ENCODE results near the gene CLCN7.

Gene CLCN7

DNA sequence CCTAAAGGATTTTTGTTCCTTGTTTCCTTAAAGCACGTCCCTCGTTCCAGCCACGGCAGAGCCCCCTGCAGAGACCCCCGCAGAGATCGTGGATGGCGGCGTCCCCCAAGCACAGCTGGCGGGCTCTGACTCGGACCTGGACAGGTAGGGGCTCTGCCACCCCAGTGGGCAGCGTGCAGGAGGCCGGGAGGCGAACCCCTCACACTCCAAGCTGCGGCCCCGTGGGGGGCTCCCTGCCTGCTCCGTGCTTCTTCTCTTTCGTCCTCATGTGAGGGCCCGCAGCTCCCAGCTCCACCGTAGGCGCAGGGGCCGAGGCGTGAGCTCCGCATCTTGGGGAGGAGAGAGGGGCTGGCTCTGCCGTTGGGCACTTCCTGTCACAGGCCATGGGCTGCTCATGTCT lies 26.8 kb upstream of the CLCN7 start:
- DNase-seq = no peak

GRCh38 chr16:1500465-1501150 lies 25.8 kb upstream of the CLCN7 start:
- no peak for DNase-seq

- DNase-seq = no peak
Observed at GRCh38 chr16:1499756-1500464, 25.1 kb upstream of the CLCN7 start.

- DNase-seq = no peak
Observed at GRCh38 chr16:1498899-1499676, 24.3 kb upstream of the CLCN7 start.

GRCh38 chr16:1497014-1497598 lies 22.3 kb upstream of the CLCN7 start:
- DNase-seq = no peak

DNA sequence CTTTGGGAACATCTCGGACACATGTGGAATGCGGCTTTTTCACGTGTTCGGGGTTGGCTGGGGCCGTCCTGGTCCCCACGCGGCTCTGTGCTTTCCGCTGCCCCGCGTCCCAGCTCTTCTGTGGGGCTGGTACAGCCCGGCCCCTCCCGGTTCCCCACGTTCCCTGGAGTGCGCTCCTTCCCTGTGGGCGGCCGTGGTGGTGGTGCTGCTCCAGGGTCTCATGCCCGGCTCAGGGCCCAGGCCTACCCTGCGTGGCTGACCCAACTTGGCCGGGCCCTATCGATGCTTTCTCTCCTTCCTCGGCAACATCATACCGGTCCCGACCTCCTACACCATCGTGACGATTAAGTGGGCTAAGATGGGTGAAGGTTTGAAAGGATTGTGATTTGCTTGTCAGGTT lies 21.6 kb upstream of the CLCN7 start:
- DNase-seq = no peak

DNA sequence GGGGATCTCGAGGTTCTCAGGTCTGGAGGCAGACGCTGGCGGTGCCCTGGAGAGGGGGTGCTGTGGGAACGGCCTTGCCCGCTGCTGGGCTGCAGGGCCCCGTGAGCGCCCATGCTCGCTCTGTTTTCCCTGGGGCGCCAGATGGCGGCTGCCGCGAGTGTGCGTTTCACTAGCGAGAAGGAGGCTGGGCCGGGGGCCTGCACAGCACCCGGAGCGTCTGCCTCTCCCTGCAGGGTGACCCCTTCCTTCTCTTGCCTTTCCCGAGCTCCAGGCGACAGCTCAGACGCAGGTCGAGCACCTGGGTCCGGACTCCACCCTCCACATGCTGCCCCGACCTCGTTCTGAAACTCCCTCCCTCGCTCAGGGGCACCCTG lies 21.0 kb upstream of the CLCN7 start:
- DNase-seq = no peak

DNA sequence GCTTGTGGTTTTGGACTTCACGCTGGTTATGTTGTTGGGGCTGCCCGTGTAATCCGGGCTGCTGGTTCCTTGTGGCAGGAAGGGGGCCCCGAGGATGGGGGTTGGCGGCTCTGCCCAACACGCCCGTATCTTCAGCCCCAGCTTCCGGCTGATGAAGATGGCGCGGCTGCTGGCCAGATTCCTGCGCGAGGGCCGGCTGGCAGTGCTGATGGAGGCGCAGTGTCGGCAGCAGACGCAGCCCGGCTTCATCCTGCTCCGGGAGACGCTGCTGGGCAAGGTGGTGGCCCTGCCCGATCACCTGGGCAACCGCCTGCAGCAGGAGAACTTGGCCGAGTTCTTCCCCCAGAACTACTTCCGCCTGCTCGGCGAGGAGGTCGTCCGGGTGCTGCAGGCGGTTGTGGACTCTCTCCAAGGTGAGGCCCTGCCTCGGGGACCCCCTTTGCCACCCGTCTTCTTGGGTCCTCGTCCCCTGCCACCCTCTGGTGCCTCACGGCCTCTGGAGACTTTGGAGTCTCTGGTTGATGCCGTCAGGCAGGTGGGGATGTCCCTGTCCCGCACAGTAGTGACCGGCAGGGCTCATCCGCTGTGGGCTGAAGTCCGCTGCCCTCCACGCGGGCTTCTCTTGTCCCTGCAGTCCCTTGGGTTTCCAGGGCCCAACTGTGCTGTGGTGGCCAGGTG lies 20.5 kb upstream of the CLCN7 start:
- no peak for DNase-seq

DNA sequence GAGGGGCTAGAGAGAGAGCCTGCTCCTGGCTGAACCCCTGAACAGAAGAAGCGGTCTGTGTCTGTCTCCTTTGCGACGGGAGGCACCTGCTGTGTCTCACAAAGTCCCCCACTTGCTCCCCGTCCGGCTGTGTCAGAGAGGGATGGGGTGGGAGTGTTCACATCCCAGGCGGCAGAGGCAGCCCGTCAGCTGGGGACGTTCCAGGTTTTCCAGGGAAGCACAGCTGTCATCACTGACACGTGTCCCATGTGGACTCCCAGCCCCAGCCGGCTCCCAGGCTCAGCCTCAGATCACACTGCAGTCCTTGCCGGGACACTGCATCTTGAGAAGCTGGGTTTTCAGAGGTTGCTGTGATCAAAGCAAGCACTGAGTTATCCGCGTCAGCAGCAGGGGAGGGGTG lies 19.9 kb upstream of the CLCN7 start:
- DNase-seq = no peak

DNA sequence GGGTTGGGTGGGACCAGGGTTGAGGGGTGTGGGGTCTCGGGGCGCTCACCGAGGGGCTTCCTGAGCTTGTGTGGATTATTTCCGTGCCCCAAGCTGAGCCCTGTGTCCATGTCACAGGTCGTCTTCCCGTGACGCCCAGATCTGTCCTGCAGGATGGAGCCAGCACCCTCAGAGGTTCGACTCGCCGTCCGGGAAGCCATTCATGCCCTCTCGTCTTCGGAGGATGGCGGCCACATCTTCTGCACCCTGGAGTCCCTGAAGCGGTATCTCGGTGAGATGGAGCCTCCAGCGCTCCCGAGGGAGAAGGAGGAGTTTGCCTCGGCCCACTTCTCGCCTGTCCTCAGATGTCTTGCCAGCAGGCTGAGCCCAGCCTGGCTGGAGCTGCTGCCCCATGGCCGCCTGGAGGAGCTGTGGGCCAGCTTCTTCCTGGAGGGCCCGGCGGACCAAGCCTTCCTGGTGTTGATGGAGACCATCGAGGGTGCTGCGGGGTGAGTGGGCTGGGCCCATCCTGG lies 19.4 kb upstream of the CLCN7 start:
- DNase-seq = no peak

DNA sequence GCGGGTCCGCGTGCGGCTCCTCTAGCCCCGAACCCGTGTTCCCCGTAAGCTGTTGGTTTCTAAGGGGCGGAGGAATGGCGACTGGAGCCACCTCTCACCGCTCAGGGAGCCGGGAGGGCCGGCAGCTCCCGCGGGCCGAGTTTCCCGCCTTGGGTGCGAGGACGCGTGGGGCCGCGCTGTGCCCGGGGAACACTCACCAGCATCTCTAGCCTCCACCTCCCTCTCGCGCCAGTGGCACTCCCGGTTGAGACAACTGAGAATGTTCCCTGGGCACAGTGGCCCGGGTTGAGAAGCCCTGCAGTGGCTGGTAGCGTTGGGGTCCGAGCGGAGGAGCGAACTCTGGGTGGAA lies 18.9 kb upstream of the CLCN7 start:
- DNase-seq = no peak

GRCh38 chr16:1492923-1493745 lies 18.3 kb upstream of the CLCN7 start, which contains the start of gene TELO2:
Gene TELO2 (plus strand): TSS chr16:1493360. CDS start chr16:1494282, 922 bp downstream.
- peak; percentile 82 for DNase-seq

- DNase-seq = no peak
Observed at GRCh38 chr16:1492082-1492922, 17.5 kb upstream of the CLCN7 start.

- DNase-seq = no peak
Observed at GRCh38 chr16:1491327-1491726, 16.5 kb upstream of the CLCN7 start.

DNA sequence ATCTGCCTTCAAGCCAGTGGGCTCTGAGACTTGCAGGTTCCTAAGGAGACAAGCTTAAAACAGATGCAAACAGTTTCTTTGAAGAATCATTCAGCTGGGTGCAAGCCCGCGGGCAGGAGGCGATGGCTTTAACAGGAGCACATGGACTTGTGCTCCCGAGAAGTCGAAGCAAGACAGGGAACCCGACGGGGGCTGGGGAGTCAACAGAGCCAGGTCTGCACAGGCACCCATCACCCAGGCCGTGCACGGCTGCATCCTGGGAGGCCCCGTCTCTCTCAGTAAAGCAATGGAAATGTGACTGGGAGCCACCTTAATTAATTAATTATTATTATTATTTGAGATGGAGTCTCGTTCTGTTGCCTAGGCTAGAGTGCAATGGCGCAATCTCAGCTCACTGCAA lies 14.2 kb upstream of the CLCN7 start:
- no peak for DNase-seq

GRCh38 chr16:1488619-1489018 lies 13.8 kb upstream of the CLCN7 start, which contains the start of gene PTX4:
Gene PTX4 (minus strand): TSS chr16:1488944. CDS start chr16:1488909, 35 bp downstream.
- DNase-seq = no peak

- no peak for DNase-seq
Observed at GRCh38 chr16:1488054-1488601, 13.3 kb upstream of the CLCN7 start.

GRCh38 chr16:1487395-1488053 lies 12.7 kb upstream of the CLCN7 start:
- no peak for DNase-seq

DNA sequence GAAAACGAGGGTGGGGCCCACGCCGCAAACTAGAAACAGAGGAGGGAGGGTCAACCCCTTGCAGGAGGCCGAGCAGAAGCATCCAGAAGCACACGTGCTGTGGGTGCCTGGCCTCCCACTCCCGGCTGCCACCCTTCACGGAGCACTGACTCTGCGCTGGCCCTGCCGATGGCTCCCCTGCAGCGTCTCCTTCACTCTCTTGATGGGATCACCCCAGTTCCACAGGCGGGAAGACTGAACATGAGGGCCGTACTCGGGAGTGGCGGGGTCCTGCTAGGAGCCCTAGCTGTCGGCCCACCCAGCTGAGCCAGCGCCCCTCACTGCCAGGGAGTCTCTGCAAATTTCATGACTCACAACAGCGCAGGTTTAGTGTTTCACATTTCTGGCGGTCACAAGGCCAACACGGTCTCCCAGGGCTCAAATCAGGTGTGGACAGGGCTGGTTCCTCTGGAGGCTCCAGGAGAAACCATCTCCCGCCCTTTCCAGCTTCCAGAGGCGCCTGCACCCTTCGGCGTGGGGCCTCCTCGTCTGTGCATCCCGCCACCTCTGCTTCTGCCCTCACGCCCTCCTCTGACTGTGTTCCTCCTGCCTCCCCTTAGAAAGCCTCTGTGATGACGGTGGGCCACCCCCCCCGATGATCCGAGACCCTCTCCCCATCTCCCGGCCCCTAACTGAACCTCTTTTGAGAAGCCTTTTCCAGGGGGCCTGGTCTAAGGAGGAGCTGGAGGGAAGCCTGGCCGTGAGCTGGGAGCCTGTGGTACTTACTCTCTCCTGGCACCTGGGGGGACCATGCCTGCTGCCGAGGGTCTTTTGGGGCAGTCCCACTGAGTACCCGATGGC lies 11.9 kb upstream of the CLCN7 start:
- DNase-seq = no peak

Data from stimulated activated CD4-positive, alpha-beta T cell treated with anti-CD3 and anti-CD28 coated beads, Interleukin-1b, Interleukin-23, amount 100 ng/mL, for 48 hours (primary cell).